HG03342 (cell line): ENCODE data around the gene HHLA2.

Experiments
- ATAC-seq: cut with Tn5 transposase; IDR thresholded peaks from one replicate; pipeline ENCODE4 v1.9.1; 2021; ENCODE audit warnings: mild to moderate bottlenecking, moderate library complexity; ENCODE audit not compliant: unreplicated experiment

Gene HHLA2

GRCh38 chr3:108416111-108416869 lies 119.9 kb downstream of the HHLA2 start:
- ATAC-seq, result no peak

- no peak for ATAC-seq
Observed at GRCh38 chr3:108420926-108421325, 124.6 kb downstream of the HHLA2 start.
